BJ (cell line): Measurements from ENCODE around the gene PNMA1. TPM values are rescaled to one million over a fixed set of nuclear protein-coding genes. Genes with fewer than 3 reads are reported as not detected.
A peak's percentile ranks its signal among the peaks of the same experiment; 100 is the strongest.

Experiments
- CTCF ChIA-PET: fragments of 350-600 bp; formaldehyde crosslinking; extraction: SDS; loops from one replicate; lab custom pipeline; 2021; ENCODE audit warnings: antibody characterized with exemption, inconsistent platforms; lab: Yijun Ruan, JAX
- POLR2A ChIA-PET: fragments of 300-600 bp; sonication (Branson Sonifier 250); formaldehyde crosslinking; extraction: SDS; loops from one replicate; lab custom pipeline; 2021; ENCODE audit warnings: antibody characterized with exemption; lab: Charles Lee
- DNase-seq: peaks from one replicate; pipeline ENCODE4 v3.0.0-alpha.2; 2011; ENCODE audit warnings: low read depth
- H3K27me3 ChIP-seq: 2 replicates; pipeline ENCODE4 v1.6.0; 2011; ENCODE audit warnings: low read length; ENCODE audit not compliant: control insufficient read depth, insufficient read depth
- H3K36me3 ChIP-seq: 2 replicates; pipeline ENCODE4 v1.5.1; 2011; ENCODE audit warnings: low read length; ENCODE audit not compliant: control insufficient read depth, insufficient read depth
- H3K4me3 ChIP-seq: 2 replicates; pipeline ENCODE4 v1.5.1; 2011; ENCODE audit warnings: low read depth, mild to moderate bottlenecking, control low read depth, low read length
- polyA plus RNA-seq: library from polyadenylated mRNA; depleted of rRNA; stranded (reverse); fragments of >200 nt; gene quantifications from 2 replicates; pipeline ENCODE4 v1.2.3, GENCODE V29; 2011
- TF ChIP-seq, protein P1 (sequence below): IDR thresholded peaks from 2 replicates; pipeline ENCODE4 v1.5.1; 2011; ENCODE audit warnings: low read depth, mild to moderate bottlenecking, control low read depth, inconsistent platforms, low read length, moderate library complexity; ENCODE audit not compliant: insufficient read depth

Gene PNMA1
- polyA plus RNA-seq, 1 experiment, result 11.6 TPM

DNA sequence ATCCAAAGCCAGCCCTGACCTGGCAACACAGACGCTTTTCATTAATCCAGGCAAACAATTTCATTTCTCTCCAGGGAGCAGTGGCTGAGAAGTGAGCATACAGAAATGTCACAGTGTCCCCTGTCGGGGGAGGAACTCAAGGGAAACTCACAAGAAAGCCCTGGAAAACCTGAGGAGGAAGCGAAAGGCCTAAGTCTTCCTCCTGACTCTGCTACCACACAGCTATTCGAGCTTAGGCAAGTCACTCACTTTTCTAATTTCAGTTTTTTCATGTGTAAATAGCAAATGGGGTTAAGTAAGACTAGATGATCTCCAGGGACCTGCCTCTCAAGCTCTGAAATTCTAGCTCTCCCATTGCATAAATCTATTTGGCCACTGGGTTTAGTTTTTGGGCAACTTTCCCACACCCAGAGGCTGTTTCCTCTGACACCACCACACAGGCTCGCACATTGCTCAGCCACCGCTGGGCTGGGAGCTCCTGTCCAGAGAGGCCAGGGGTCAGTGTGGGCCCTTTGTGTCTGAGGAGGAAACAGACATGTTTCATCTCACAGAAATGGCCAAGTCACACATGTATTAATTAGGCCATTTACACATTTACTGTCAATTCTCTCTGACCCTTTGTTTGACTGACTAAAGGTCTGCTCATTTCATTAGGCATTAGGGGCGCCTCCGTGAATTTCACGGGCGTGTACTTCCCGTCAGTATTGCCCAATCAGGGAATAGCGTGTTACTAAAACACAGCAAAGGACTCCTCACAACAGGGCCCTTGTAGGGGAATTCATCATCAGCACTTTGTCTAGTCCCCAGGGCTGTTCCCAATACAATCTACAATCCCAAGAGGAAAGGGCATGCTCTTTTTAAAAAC lies 9.8 kb upstream of the PNMA1 start:
- H3K36me3 ChIP-seq, result peaks cover 57% of the 10 kb centered on the region
- H3K27me3 ChIP-seq, result no peaks in the 10 kb centered on the region
- ChIA-PET CTCF (interaction anchor here (0.6 to 2.0 kb wide), 16 partner anchors 15 to 359 kb away, joined by 3 to 8 read pairs (median 4); a partner anchor contains a TSS), POLR2A (interaction anchor here (0.8 kb wide), 1 partner anchor 36 kb away, joined by 4 read pairs; a partner anchor contains a TSS)
- TF ChIP-seq, protein P1, sequence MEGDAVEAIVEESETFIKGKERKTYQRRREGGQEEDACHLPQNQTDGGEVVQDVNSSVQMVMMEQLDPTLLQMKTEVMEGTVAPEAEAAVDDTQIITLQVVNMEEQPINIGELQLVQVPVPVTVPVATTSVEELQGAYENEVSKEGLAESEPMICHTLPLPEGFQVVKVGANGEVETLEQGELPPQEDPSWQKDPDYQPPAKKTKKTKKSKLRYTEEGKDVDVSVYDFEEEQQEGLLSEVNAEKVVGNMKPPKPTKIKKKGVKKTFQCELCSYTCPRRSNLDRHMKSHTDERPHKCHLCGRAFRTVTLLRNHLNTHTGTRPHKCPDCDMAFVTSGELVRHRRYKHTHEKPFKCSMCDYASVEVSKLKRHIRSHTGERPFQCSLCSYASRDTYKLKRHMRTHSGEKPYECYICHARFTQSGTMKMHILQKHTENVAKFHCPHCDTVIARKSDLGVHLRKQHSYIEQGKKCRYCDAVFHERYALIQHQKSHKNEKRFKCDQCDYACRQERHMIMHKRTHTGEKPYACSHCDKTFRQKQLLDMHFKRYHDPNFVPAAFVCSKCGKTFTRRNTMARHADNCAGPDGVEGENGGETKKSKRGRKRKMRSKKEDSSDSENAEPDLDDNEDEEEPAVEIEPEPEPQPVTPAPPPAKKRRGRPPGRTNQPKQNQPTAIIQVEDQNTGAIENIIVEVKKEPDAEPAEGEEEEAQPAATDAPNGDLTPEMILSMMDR, result no peak
- DNase-seq, result peak; percentile 84
- H3K4me3 ChIP-seq, result no peak overlapping the region

DNA sequence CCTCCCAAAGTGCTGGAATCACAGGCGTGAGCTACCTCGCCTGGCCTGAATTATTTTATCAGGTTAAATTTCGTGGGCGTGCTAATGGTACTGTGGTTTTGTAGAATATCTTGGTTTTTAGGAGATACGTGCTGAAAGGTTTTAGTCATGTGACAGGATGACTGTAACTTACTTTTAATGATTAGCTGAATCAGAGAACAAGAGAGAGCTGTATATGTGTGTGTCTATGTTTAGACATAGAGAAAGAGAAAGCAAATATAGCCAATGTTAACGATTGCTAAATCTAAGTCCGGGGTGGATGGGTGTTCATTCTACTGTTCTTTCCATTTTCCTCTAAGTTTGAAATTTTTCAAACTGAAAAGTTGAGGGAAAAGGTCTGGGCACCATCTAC lies 9.2 kb upstream of the PNMA1 start:
- Histone ChIP-seq H3K36me3 (peaks cover 58% of the 10 kb centered on the region), H3K4me3 (no peak overlapping the region), H3K27me3 (no peaks in the 10 kb centered on the region)
- no peak for DNase-seq
- POLR2A ChIA-PET, result interaction anchor here (0.8 kb wide), 1 partner anchor 37 kb away, joined by 4 read pairs; a partner anchor contains a TSS
- CTCF ChIA-PET, result interaction anchor here (0.8 to 2.0 kb wide), 12 partner anchors 17 to 116 kb away, joined by 3 to 8 read pairs (median 4); a partner anchor contains a TSS
- TF ChIP-seq, protein P1, result no peak

DNA sequence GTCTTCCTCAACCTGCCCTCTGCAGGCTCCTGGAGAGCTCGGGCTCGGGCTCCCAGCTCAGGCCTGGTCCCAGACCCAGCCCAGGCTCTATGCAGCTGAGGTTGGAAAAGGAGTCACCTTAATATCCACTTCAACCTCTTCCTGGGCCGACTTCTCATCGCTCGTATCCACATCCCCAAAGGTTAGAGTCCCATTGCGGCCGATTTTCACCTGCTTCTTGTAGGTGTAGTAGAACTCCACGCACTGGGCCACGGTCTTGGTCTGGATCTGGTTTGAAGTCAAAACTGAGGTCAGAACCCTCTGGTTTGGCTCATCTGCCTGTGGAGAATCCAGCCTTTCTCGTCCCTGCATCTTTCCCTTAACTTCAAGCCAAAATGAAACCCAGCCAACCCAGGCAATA lies 8.4 kb upstream of the PNMA1 start:
- DNase-seq, result no peak
- CTCF ChIA-PET, result interaction anchor here (2.0 kb wide), 1 partner anchor 104 kb away, joined by 8 read pairs; no protein-coding TSS in a partner anchor
- Histone ChIP-seq H3K27me3 (no peaks in the 10 kb centered on the region), H3K36me3 (peaks cover 64% of the 10 kb centered on the region), H3K4me3 (no peak overlapping the region)
- TF ChIP-seq, protein P1, result no peak
- POLR2A ChIA-PET, result no interaction called here

DNA sequence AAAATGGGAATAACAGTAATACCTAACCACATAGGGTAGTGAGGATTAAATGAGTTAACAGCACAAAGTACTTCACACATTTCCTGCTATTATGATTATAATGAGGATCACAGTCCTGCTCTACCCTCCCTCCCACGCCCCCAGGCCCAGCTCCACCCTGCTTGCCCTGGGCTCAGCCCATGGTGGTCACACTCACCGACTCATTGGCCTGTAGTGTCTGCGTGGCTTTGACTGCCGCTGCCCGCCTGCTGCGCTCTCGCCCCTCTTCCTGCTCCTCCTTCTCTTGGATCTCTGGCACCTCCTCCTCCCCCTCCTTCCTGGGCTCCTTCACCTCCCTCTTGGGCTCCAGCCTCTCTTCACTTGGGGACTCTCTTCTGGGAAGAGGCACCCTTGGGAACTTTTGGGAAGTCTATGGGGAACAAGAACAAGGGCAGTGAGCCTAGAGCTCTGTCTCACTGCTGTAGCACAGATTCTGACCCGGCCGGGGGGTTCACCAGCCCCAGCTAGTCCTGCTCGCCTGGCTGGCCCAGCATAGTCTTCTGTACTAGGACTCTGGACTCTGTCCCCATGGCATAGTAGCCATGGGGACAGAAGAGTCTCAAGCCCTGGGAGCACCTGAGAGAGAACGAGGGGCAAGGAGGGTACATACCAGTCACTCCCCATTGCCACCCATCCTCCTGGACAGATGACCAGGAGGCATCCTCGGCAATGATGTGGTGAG lies 7.1 kb upstream of the PNMA1 start:
- CTCF ChIA-PET, result interaction anchor here (1.8 kb wide), 1 partner anchor 43 kb away, joined by 3 read pairs; no protein-coding TSS in a partner anchor
- TF ChIP-seq, protein P1, result no peak
- Histone ChIP-seq H3K4me3 (no peak overlapping the region), H3K27me3 (no peaks in the 10 kb centered on the region), H3K36me3 (peaks cover 56% of the 10 kb centered on the region)
- no peak for DNase-seq
- POLR2A ChIA-PET, result interaction anchor here (0.6 kb wide), 1 partner anchor 165 kb away, joined by 4 read pairs; no protein-coding TSS in a partner anchor

DNA sequence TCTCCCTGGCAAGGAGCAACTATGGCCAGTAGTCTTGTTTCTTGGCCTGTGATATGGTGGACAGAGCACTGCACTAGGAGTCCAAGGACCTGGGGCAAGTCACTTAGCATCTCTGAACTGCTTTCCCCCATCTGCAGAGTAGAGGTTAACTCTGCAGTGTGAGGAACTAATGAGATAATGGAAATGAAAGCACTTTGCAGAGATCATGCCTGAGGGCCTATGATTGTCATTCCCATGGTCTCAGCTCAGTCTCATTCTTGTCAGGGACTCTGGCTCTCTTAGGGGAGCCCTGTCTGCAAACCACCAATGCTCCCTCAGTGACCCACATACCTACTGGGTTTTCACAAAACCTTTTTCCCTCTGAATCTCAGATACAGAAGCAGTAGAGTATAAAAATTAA lies 6.5 kb upstream of the PNMA1 start:
- no peak overlapping the region for H3K4me3 ChIP-seq
- no peaks in the 10 kb centered on the region for H3K27me3 ChIP-seq
- ChIA-PET CTCF (interaction anchor here (1.8 kb wide), 1 partner anchor 42 kb away, joined by 3 read pairs; no protein-coding TSS in a partner anchor), POLR2A (no interaction called here)
- no peak for DNase-seq
- TF ChIP-seq, protein P1, result no peak
- peaks cover 55% of the 10 kb centered on the region for H3K36me3 ChIP-seq
